WTC11 (cell line): ENCODE measurements around the gene FTCDNL1. TPM values are rescaled to one million over a fixed set of nuclear protein-coding genes. Genes with fewer than 3 reads are reported as not detected.

Experiments
- ATAC-seq: fragments of 200-7000 bp; cut with Tn5 transposase; 2 replicates; pipeline ENCODE4 v1.10.0; 2021; ENCODE audit warnings: mild to moderate bottlenecking, moderate library complexity
- CTCF ChIA-PET: fragments of 300-600 bp; sonication (Branson Sonifier 250); formaldehyde crosslinking; loops from one replicate; lab custom pipeline; 2021; ENCODE audit warnings: antibody characterized with exemption; lab: Charles Lee
- POLR2A ChIA-PET: fragments of 350-600 bp; sonication (Branson Sonifier 250); formaldehyde crosslinking; loops from one replicate; lab custom pipeline; 2021; ENCODE audit warnings: antibody characterized with exemption; lab: Charles Lee
- DNase-seq: peaks from one replicate; pipeline ENCODE4 v3.0.0; 2021; ENCODE audit warnings: low spot score
- H3K27ac Mint-ChIP-seq: 2 replicates; pipeline ENCODE4 v1.8.0; 2021; ENCODE audit warnings: mixed read lengths
- H3K27me3 Mint-ChIP-seq: 2 replicates; pipeline ENCODE4 v1.8.0; 2021; ENCODE audit warnings: low read depth, mild to moderate bottlenecking, moderate library complexity, mixed read lengths
- H3K36me3 Mint-ChIP-seq: 2 replicates; pipeline ENCODE4 v1.8.0; 2021; ENCODE audit warnings: mixed read lengths
- H3K4me1 Mint-ChIP-seq: 2 replicates; pipeline ENCODE4 v1.8.0; 2022; ENCODE audit warnings: mixed read lengths
- H3K4me3 Mint-ChIP-seq: 2 replicates; pipeline ENCODE4 v1.8.0; 2021; ENCODE audit warnings: mild to moderate bottlenecking, moderate library complexity, mixed read lengths
- H3K9me3 Mint-ChIP-seq: 2 replicates; pipeline ENCODE4 v1.8.0; 2021; ENCODE audit warnings: mixed read lengths
- AR ChIP-seq: fragments of 250-450 bp; sonication (Bioruptor Pico); IDR thresholded peaks from 2 replicates; pipeline ENCODE4 v1.9.0; 2021; ENCODE audit warnings: mild to moderate bottlenecking
- ATF1 ChIP-seq: sonication (generic); formaldehyde crosslinking; IDR thresholded peaks from 2 replicates; pipeline ENCODE4 v1.8.1; 2023; ENCODE audit warnings: mild to moderate bottlenecking, moderate library complexity, missing genetic modification reagents
- CREM ChIP-seq: sonication (generic); formaldehyde crosslinking; IDR thresholded peaks from 2 replicates; pipeline ENCODE4 v1.8.1; 2022; ENCODE audit warnings: mild to moderate bottlenecking, missing genetic modification reagents, moderate library complexity
- ERG ChIP-seq: fragments of 250-450 bp; sonication (Bioruptor Pico); IDR thresholded peaks from 2 replicates; pipeline ENCODE4 v1.8.0; 2021; ENCODE audit warnings: mild to moderate bottlenecking
- FOXK1 ChIP-seq: sonication (generic); formaldehyde crosslinking; IDR thresholded peaks from 2 replicates; pipeline ENCODE4 v1.8.0; 2022; ENCODE audit warnings: mild to moderate bottlenecking, moderate library complexity, missing genetic modification reagents
- FOXP1 ChIP-seq: sonication (generic); formaldehyde crosslinking; IDR thresholded peaks from 2 replicates; pipeline ENCODE4 v1.8.0; 2022; ENCODE audit warnings: missing genetic modification reagents, mild to moderate bottlenecking, moderate library complexity, borderline replicate concordance
- GTF2I ChIP-seq: fragments of 250-450 bp; sonication (Bioruptor Pico); conservative IDR thresholded peaks from 2 replicates; pipeline ENCODE4 v1.4.0; 2021; ENCODE audit warnings: mild to moderate bottlenecking
- JUN ChIP-seq: sonication (generic); formaldehyde crosslinking; IDR thresholded peaks from 2 replicates; pipeline ENCODE4 v1.8.0; 2023; ENCODE audit warnings: mild to moderate bottlenecking, missing genetic modification reagents
- KAT7 ChIP-seq: sonication (generic); formaldehyde crosslinking; IDR thresholded peaks from 2 replicates; pipeline ENCODE4 v1.8.1; 2023; ENCODE audit warnings: missing genetic modification reagents, mild to moderate bottlenecking, borderline replicate concordance
- MLX ChIP-seq: sonication (generic); formaldehyde crosslinking; IDR thresholded peaks from 2 replicates; pipeline ENCODE4 v1.8.1; 2023; ENCODE audit warnings: mild to moderate bottlenecking, missing genetic modification reagents, moderate library complexity
- NR1H2 ChIP-seq: sonication (generic); formaldehyde crosslinking; IDR thresholded peaks from 2 replicates; pipeline ENCODE4 v1.9.0; 2021; ENCODE audit warnings: mild to moderate bottlenecking, moderate library complexity, missing genetic modification reagents
- PRDM15 ChIP-seq: sonication (generic); formaldehyde crosslinking; IDR thresholded peaks from 2 replicates; pipeline ENCODE4 v1.8.0; 2022; ENCODE audit warnings: missing genetic modification reagents
- SMAD4 ChIP-seq: sonication (generic); formaldehyde crosslinking; IDR thresholded peaks from 2 replicates; pipeline ENCODE4 v1.8.0; 2022; ENCODE audit warnings: mild to moderate bottlenecking, missing genetic modification reagents
- TP53 ChIP-seq: sonication (generic); formaldehyde crosslinking; IDR thresholded peaks from 2 replicates; pipeline ENCODE4 v1.8.1; 2023; ENCODE audit warnings: mild to moderate bottlenecking, missing genetic modification reagents
- USF1 ChIP-seq: sonication (generic); formaldehyde crosslinking; IDR thresholded peaks from 2 replicates; pipeline ENCODE4 v1.8.0; 2022; ENCODE audit warnings: mild to moderate bottlenecking, missing genetic modification reagents
- ZNF232 ChIP-seq: sonication (generic); formaldehyde crosslinking; IDR thresholded peaks from 2 replicates; pipeline ENCODE4 v1.8.0; 2022; ENCODE audit warnings: mild to moderate bottlenecking, missing genetic modification reagents
- ZNF425 ChIP-seq: fragments of 250-450 bp; sonication (Bioruptor Pico); conservative IDR thresholded peaks from 2 replicates; pipeline ENCODE4 v1.9.0; 2021; ENCODE audit warnings: mild to moderate bottlenecking
- ZNF512 ChIP-seq: sonication (generic); formaldehyde crosslinking; IDR thresholded peaks from 2 replicates; pipeline ENCODE4 v1.8.1; 2022; ENCODE audit warnings: missing genetic modification reagents, borderline replicate concordance
- ZNF532 ChIP-seq: fragments of 250-450 bp; sonication (Bioruptor Pico); IDR thresholded peaks from 2 replicates; pipeline ENCODE4 v1.9.0; 2021; ENCODE audit warnings: mild to moderate bottlenecking, borderline replicate concordance
- total RNA-seq: library from RNA; stranded (reverse); gene quantifications from 3 replicates; pipeline ENCODE4 v1.2.3, GENCODE V29; 2021

Gene FTCDNL1
- total RNA-seq, 1 experiment from 2014 or later = 0.85 TPM

- ATAC-seq = no peak
- ChIA-PET POLR2A (no interaction called here), CTCF (no interaction called here)
Measured at GRCh38 chr2:199727306-199727705, 123.7 kb downstream of the FTCDNL1 start.

More at GRCh38 chr2:199727306-199727705, 123.7 kb downstream of the FTCDNL1 start:
- TF ChIP-seq JUN (CRISPR knock-in tag) (no peak), ERG (CRISPR knock-in tag) (no peak), NR1H2 (no peak), CREM (CRISPR knock-in tag) (no peak), TP53 (CRISPR knock-in tag) (no peak), KAT7 (no peak), ZNF532 (CRISPR knock-in tag) (no peak), MLX (CRISPR knock-in tag) (no peak), GTF2I (CRISPR knock-in tag) (no peak), AR (CRISPR knock-in tag) (no peak), SMAD4 (CRISPR knock-in tag) (no peak), ZNF512 (CRISPR knock-in tag) (no peak), USF1 (CRISPR knock-in tag) (no peak), ZNF232 (CRISPR knock-in tag) (no peak), ATF1 (CRISPR knock-in tag) (no peak), ZNF425 (CRISPR knock-in tag) (no peak), PRDM15 (no peak), FOXP1 (CRISPR knock-in tag) (no peak), FOXK1 (CRISPR knock-in tag) (no peak)
- Mint-ChIP-seq H3K4me3 (no peak overlapping the region), H3K36me3 (no peaks in the 10 kb centered on the region), H3K27me3 (no peaks in the 10 kb centered on the region), H3K9me3 (no peaks in the 10 kb centered on the region; the same call in 1 of the 2 replicates), H3K4me1 (no peaks in the 10 kb centered on the region), H3K27ac (no peak overlapping the region)
- DNase-seq = no peak
